ENCODE data around the gene LINC00305.

LINC00305 gene

DNA sequence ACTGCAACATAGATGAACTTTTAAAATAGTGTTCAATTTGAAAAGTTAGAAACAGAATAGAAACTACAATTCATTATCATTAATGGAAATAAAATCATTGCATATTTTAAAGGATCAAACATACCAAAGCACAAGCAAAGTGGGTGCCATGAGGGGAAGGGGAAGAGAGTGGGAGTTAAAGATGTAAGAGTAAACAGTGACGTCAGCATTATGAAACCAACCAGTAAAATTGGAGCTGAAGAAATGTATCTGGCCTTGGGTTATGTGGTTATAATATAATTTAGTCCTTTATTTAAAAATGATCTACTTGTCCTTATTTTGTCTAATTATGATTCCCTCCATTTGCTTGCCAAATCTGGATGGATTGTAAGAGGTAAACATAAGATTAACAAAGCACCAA is 6.0 kb downstream of the LINC00305 start:
- no peaks in the 10 kb centered on the region for H3K36me3 ChIP-seq (ENCODE audit: insufficient read depth, low read length)
- no peak overlapping the region for H2AFZ ChIP-seq (ENCODE audit: low read depth, low read length)
- H3K9me3 ChIP-seq (ENCODE audit: low read length) = no peaks in the 10 kb centered on the region
- H3K4me1 ChIP-seq (ENCODE audit: insufficient read depth, low read length) = peaks cover 2% of the 10 kb centered on the region
- H3K4me3 ChIP-seq (ENCODE audit: low read length) = no peak overlapping the region
- no peaks in the 10 kb centered on the region for H3K27me3 ChIP-seq (ENCODE audit: insufficient read depth, low read length)

- no peaks in the 10 kb centered on the region for H3K36me3 ChIP-seq (ENCODE audit: insufficient read depth, low read length)
- H2AFZ ChIP-seq (ENCODE audit: low read depth, low read length) = no peak overlapping the region
- H3K4me1 ChIP-seq (ENCODE audit: insufficient read depth, low read length) = peaks cover 8% of the 10 kb centered on the region
These were observed 11.0 kb downstream of the LINC00305 start for GRCh38 chr18:64137914-64138313.

DNA sequence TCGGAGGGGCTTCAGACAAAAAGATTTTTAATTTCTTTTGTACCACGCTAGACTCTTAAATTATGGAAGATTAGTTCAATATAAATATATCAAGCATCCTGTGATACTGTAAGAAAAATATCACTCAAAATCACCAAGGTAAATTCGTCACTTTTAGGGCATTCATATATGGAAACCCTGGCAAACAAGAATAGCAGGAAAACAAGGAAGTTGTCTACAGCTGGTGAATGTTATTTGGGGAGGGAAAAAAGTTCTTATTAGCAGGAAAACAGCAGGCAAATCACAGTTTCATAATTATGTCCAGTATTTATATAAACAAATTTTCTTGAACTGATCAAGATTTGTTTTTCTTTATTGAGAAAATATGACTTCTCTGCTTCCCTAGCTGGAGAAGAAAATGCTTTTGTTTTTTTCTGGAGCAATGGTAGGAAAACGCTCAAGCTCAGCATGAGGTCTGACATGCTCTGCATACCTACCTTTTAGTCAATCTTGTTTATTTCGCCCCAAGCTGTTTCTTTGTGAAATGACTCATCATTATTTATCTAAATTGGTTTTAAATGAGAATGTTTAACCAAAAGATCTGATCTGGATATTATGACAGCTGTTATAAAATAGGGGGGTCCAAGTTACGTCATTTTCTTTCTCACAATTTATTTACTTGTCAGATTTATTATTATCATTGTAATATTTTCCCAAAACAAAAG is 14.7 kb downstream of the LINC00305 start:
- H3K4me1 ChIP-seq (ENCODE audit: insufficient read depth, low read length) = peaks cover 8% of the 10 kb centered on the region
- H3K27me3 ChIP-seq (ENCODE audit: insufficient read depth, low read length) = no peaks in the 10 kb centered on the region
- no peaks in the 10 kb centered on the region for H3K36me3 ChIP-seq (ENCODE audit: insufficient read depth, low read length)
- no peak overlapping the region for H2AFZ ChIP-seq (ENCODE audit: low read depth, low read length)
- H3K9me3 ChIP-seq (ENCODE audit: low read length) = no peaks in the 10 kb centered on the region
- no peak overlapping the region for H3K4me3 ChIP-seq (ENCODE audit: low read length)

More at GRCh38 chr18:64137914-64138313, 11.0 kb downstream of the LINC00305 start:
- no peaks in the 10 kb centered on the region for H3K27me3 ChIP-seq (ENCODE audit: insufficient read depth, low read length)
- no peaks in the 10 kb centered on the region for H3K9me3 ChIP-seq (ENCODE audit: low read length)
- no peak overlapping the region for H3K4me3 ChIP-seq (ENCODE audit: low read length)

DNA sequence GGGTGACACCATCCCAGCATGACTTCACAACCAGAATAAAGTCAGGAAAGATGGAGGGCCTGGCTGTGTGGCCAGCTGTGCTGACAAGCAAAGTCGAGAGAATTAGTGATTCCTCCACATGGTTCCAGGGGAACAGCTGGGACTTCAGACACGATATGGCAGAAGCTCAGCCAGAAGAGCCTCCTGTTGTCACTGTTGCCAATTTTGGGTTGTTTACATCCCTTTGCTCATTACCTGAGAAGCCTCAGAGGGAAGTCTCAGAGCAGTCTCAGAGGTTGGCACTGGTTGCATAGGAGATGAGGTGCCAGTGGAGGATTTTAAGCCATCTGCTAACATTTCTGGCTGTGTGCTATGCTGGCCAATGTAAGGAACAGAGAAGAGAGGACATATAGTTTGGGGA is 16.0 kb downstream of the LINC00305 start:
- Histone ChIP-seq H3K4me1 (ENCODE audit: insufficient read depth, low read length) (peaks cover 8% of the 10 kb centered on the region), H3K27me3 (ENCODE audit: insufficient read depth, low read length) (no peaks in the 10 kb centered on the region), H3K36me3 (ENCODE audit: insufficient read depth, low read length) (no peaks in the 10 kb centered on the region), H2AFZ (ENCODE audit: low read depth, low read length) (no peak overlapping the region), H3K9me3 (ENCODE audit: low read length) (no peaks in the 10 kb centered on the region), H3K4me3 (ENCODE audit: low read length) (no peak overlapping the region)

GRCh38 chr18:64131314-64131713 is 17.6 kb downstream of the LINC00305 start:
- no peaks in the 10 kb centered on the region for H3K36me3 ChIP-seq (ENCODE audit: insufficient read depth, low read length)
- H2AFZ ChIP-seq (ENCODE audit: low read depth, low read length) = no peak overlapping the region
- peaks cover 8% of the 10 kb centered on the region for H3K4me1 ChIP-seq (ENCODE audit: insufficient read depth, low read length)
- no peaks in the 10 kb centered on the region for H3K27me3 ChIP-seq (ENCODE audit: insufficient read depth, low read length)
- no peak overlapping the region for H3K4me3 ChIP-seq (ENCODE audit: low read length)
- H3K9me3 ChIP-seq (ENCODE audit: low read length) = no peaks in the 10 kb centered on the region

DNA sequence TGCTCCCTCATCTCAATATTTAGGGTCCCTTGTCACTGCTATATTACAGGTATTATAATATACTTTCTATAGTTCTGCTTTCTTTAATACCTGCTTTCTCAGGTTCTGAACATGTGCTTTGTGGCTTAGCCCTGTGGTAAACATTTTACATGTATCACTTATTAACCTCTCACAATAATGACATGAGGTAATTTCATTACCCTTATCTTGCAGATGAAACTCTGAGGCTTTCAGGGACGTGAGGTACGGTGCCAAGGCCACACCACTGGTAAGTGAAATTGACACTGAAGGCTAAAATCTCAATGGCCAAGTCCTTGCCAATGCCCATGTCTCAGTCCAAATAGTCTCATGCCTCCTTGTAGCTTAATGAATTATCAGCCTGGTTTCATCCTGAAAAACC is 21.7 kb downstream of the LINC00305 start:
- H2AFZ ChIP-seq (ENCODE audit: low read depth, low read length) = no peak overlapping the region
- H3K4me1 ChIP-seq (ENCODE audit: insufficient read depth, low read length) = no peaks in the 10 kb centered on the region
- H3K36me3 ChIP-seq (ENCODE audit: insufficient read depth, low read length) = no peaks in the 10 kb centered on the region
- no peaks in the 10 kb centered on the region for H3K9me3 ChIP-seq (ENCODE audit: low read length)
- no peak overlapping the region for H3K4me3 ChIP-seq (ENCODE audit: low read length)
- H3K27me3 ChIP-seq (ENCODE audit: insufficient read depth, low read length) = no peaks in the 10 kb centered on the region

DNA sequence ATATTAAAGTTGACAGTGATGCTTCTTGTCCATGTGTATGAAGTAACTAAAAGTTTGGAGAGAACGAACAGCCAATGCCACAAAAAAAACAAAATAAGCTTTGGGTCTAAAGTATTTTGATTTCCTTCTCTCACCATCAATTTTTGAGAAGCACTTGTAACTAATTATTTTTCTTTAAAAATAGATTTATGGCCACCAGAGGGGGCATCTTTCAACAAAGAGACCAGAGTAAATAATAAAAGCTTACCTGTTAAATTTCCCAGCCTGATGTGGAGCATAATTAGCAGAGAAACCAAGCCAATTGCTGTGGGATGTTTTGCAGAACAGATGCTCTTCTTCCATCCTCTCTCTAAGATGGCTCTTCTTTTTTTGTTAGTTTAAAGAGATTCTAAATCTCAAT is 29.0 kb downstream of the LINC00305 start:
- H2AFZ ChIP-seq (ENCODE audit: low read depth, low read length) = no peak overlapping the region
- H3K4me1 ChIP-seq (ENCODE audit: insufficient read depth, low read length) = peaks cover 8% of the 10 kb centered on the region
- no peak overlapping the region for H3K4me3 ChIP-seq (ENCODE audit: low read length)
- no peaks in the 10 kb centered on the region for H3K27me3 ChIP-seq (ENCODE audit: insufficient read depth, low read length)
- H3K9me3 ChIP-seq (ENCODE audit: low read length) = no peaks in the 10 kb centered on the region
- no peaks in the 10 kb centered on the region for H3K36me3 ChIP-seq (ENCODE audit: insufficient read depth, low read length)

DNA sequence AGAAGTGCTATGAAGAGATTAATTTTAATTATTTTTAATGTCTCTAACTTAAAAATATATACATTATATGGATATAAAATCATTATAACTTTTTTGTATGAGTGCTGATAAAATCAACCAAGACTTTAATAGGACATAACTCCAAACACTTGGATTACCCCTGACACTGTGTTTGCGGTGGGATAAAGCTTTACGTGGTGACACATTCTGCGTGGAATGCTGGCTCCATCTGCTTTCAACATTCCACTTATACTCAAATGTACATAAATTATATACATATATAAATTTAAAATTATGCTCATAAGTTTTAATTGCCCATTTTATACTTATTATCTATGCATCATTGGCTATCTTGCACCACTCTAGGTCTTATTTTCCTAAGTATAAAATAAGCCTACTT is 30.5 kb downstream of the LINC00305 start:
- Histone ChIP-seq H3K4me3 (ENCODE audit: low read length) (no peak overlapping the region), H3K27me3 (ENCODE audit: insufficient read depth, low read length) (no peaks in the 10 kb centered on the region), H3K4me1 (ENCODE audit: insufficient read depth, low read length) (peaks cover 8% of the 10 kb centered on the region), H3K36me3 (ENCODE audit: insufficient read depth, low read length) (no peaks in the 10 kb centered on the region), H2AFZ (ENCODE audit: low read depth, low read length) (no peak overlapping the region), H3K9me3 (ENCODE audit: low read length) (no peaks in the 10 kb centered on the region)

- Histone ChIP-seq H3K9me3 (ENCODE audit: low read length) (no peaks in the 10 kb centered on the region), H3K36me3 (ENCODE audit: insufficient read depth, low read length) (no peaks in the 10 kb centered on the region), H2AFZ (ENCODE audit: low read depth, low read length) (no peak overlapping the region), H3K4me1 (ENCODE audit: insufficient read depth, low read length) (peaks cover 8% of the 10 kb centered on the region), H3K27me3 (ENCODE audit: insufficient read depth, low read length) (no peaks in the 10 kb centered on the region), H3K4me3 (ENCODE audit: low read length) (no peak overlapping the region)
These were observed 32.2 kb downstream of the LINC00305 start for GRCh38 chr18:64116571-64117175.

- peaks cover 8% of the 10 kb centered on the region for H3K4me1 ChIP-seq (ENCODE audit: insufficient read depth, low read length)
- H2AFZ ChIP-seq (ENCODE audit: low read depth, low read length) = no peak overlapping the region
- H3K4me3 ChIP-seq (ENCODE audit: low read length) = no peak overlapping the region
- H3K9me3 ChIP-seq (ENCODE audit: low read length) = no peaks in the 10 kb centered on the region
- H3K36me3 ChIP-seq (ENCODE audit: insufficient read depth, low read length) = no peaks in the 10 kb centered on the region
- no peaks in the 10 kb centered on the region for H3K27me3 ChIP-seq (ENCODE audit: insufficient read depth, low read length)
These were observed 33.0 kb downstream of the LINC00305 start for GRCh38 chr18:64115881-64116280.

DNA sequence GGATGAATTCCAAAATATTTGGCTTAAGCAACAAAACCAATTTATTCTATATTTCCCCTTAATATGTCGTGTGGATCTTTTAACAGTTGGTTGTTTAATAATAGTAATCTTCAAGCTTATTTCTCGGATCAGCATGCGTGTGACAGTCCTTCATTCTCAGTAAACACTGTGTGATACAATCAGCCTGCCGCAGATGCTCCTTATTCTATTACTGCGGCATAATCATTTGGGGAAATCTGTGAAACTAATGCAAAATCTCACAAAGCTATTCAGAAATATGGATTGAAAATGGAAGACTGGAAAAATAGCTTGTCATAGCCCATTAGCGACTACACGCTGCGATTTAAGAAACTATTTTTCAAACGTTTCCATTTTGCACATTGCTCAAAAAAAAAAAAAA is 36.9 kb downstream of the LINC00305 start:
- H3K9me3 ChIP-seq (ENCODE audit: low read length) = no peaks in the 10 kb centered on the region
- no peaks in the 10 kb centered on the region for H3K27me3 ChIP-seq (ENCODE audit: insufficient read depth, low read length)

GRCh38 chr18:64110692-64111480 is 38.0 kb downstream of the LINC00305 start:
- Histone ChIP-seq H3K9me3 (ENCODE audit: low read length) (no peaks in the 10 kb centered on the region), H3K4me1 (ENCODE audit: insufficient read depth, low read length) (no peaks in the 10 kb centered on the region), H3K36me3 (ENCODE audit: insufficient read depth, low read length) (no peaks in the 10 kb centered on the region)

More for the DNA sequence above, 36.9 kb downstream of the LINC00305 start:
- no peak overlapping the region for H3K4me3 ChIP-seq (ENCODE audit: low read length)
- no peaks in the 10 kb centered on the region for H3K36me3 ChIP-seq (ENCODE audit: insufficient read depth, low read length)
- H2AFZ ChIP-seq (ENCODE audit: low read depth, low read length) = no peak overlapping the region
- peaks cover 6% of the 10 kb centered on the region for H3K4me1 ChIP-seq (ENCODE audit: insufficient read depth, low read length)

DNA sequence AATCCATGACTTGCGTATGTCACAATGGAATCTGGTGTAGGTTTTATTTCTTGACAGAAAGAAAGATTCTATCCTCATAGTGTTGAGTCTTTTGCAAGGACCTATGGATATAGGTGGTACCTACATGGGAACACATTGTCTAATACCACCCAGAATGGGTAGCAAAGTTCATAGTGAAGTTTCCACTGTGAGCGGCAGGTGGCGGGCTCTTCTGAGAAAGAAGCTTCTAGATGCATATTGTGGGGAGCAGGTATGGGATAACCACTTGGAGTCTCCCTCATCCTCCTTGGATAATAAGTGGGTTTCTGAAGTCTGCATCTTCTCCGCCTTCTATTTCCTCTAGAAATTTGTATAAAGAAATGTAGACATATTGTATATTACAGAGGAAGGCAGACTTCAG is 44.9 kb downstream of the LINC00305 start:
- no peak overlapping the region for H3K4me3 ChIP-seq (ENCODE audit: low read length)
- no peaks in the 10 kb centered on the region for H3K9me3 ChIP-seq (ENCODE audit: low read length)
- H3K4me1 ChIP-seq (ENCODE audit: insufficient read depth, low read length) = no peaks in the 10 kb centered on the region
- H2AFZ ChIP-seq (ENCODE audit: low read depth, low read length) = no peak overlapping the region
- no peaks in the 10 kb centered on the region for H3K27me3 ChIP-seq (ENCODE audit: insufficient read depth, low read length)
- no peaks in the 10 kb centered on the region for H3K36me3 ChIP-seq (ENCODE audit: insufficient read depth, low read length)

More at GRCh38 chr18:64110692-64111480, 38.0 kb downstream of the LINC00305 start:
- H3K4me3 ChIP-seq (ENCODE audit: low read length) = no peak overlapping the region
- no peak overlapping the region for H2AFZ ChIP-seq (ENCODE audit: low read depth, low read length)
- H3K27me3 ChIP-seq (ENCODE audit: insufficient read depth, low read length) = no peaks in the 10 kb centered on the region
